ENCODE data around the gene YWHAG. TPM values are rescaled to one million over a fixed set of nuclear protein-coding genes. Genes with fewer than 3 reads are reported as not detected.

YWHAG gene
- total RNA-seq, 1 donor from 2014 or later, result 151 TPM

DNA sequence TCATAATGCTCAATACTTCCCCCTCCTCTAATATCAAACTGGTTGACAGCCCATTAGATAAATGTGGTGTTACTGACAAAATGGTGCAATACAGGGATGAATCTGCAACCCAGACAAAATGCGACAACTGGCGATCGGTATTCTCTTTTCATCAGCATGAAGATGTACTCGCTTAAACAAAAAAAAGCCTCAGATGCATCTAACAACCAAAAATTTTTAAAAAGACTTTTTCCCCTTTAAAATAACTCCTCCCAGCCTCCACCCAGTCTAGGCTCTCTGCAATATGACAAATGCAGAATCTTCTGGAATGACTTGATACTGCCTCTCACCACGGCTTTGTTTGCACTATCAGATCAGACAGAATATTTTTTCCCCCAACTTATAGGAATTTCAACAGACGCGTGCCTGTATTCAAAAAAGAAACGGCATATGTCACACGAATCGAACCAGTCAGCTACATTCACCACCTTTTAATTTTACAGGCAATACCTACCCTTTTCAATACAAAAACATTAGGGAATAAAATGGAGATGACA, 1.2 kb downstream of the YWHAG start:
- Mint-ChIP-seq H3K36me3 (ENCODE audit: unreplicated experiment) (peaks cover 25% of the 10 kb centered on the region), H3K4me3 (ENCODE audit: unreplicated experiment) (peak overlapping the region; percentile 88), H3K4me1 (ENCODE audit: unreplicated experiment) (peaks cover 48% of the 10 kb centered on the region), H3K27me3 (ENCODE audit: unreplicated experiment) (no peaks in the 10 kb centered on the region), H3K9me3 (ENCODE audit: unreplicated experiment) (peaks cover 4% of the 10 kb centered on the region), H3K27ac (ENCODE audit: unreplicated experiment) (peak overlapping the region; percentile 90)
- TF ChIP-seq, protein P1, sequence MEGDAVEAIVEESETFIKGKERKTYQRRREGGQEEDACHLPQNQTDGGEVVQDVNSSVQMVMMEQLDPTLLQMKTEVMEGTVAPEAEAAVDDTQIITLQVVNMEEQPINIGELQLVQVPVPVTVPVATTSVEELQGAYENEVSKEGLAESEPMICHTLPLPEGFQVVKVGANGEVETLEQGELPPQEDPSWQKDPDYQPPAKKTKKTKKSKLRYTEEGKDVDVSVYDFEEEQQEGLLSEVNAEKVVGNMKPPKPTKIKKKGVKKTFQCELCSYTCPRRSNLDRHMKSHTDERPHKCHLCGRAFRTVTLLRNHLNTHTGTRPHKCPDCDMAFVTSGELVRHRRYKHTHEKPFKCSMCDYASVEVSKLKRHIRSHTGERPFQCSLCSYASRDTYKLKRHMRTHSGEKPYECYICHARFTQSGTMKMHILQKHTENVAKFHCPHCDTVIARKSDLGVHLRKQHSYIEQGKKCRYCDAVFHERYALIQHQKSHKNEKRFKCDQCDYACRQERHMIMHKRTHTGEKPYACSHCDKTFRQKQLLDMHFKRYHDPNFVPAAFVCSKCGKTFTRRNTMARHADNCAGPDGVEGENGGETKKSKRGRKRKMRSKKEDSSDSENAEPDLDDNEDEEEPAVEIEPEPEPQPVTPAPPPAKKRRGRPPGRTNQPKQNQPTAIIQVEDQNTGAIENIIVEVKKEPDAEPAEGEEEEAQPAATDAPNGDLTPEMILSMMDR (IDR thresholded peaks at IDR 0.05), result no peak
- no peak for DNase-seq (ENCODE audit: extremely low spot score, unreplicated experiment)

DNA sequence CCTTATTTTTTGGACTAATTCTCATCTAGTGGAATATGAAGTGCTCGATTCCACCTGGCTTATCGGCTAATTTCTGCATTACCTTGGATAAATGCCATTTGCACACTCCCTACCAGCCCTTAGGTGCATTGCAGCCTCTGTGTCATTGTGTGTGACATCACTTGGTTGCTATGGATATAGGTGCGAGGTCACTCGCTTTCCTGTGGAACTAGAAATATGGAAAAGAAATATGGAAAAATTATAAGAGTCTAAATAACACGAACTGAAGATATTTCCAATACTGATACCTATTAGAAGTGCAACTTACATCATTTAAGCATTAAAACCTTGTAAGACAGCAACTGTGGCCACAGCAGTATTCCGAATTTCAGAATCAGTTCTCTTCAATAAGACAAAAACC, 2.0 kb downstream of the YWHAG start:
- no peak for DNase-seq (ENCODE audit: extremely low spot score, unreplicated experiment)
- H3K36me3 Mint-ChIP-seq (ENCODE audit: unreplicated experiment), result peaks cover 27% of the 10 kb centered on the region
- TF ChIP-seq, protein P1 (IDR thresholded peaks at IDR 0.05), result no peak
- H3K4me1 Mint-ChIP-seq (ENCODE audit: unreplicated experiment), result peaks cover 55% of the 10 kb centered on the region
- peak overlapping the region; percentile 88 for H3K4me3 Mint-ChIP-seq (ENCODE audit: unreplicated experiment)
- H3K9me3 Mint-ChIP-seq (ENCODE audit: unreplicated experiment), result peaks cover 4% of the 10 kb centered on the region
- no peaks in the 10 kb centered on the region for H3K27me3 Mint-ChIP-seq (ENCODE audit: unreplicated experiment)
- peak overlapping the region; percentile 90 for H3K27ac Mint-ChIP-seq (ENCODE audit: unreplicated experiment)

DNA sequence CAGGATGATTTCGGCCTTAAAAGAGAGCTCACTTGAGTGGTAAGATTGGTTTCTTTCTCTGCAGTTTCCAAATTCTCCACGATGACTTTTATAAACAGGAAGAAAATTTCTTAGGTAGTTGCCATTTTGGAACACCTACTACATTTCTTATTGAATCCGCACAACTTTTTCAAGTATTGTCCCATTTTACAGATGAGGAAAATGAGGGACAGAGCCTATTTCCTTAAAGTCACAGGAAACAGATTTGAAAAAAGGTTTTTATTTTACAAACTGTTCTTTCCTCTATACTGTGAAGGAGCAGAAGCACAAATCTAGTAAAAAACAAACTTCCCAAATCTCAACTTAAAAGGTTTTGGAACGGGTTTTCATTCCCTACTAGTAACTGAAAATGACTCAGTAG, 2.7 kb downstream of the YWHAG start:
- DNase-seq (ENCODE audit: extremely low spot score, unreplicated experiment), result no peak
- H3K4me3 Mint-ChIP-seq (ENCODE audit: unreplicated experiment), result peak overlapping the region; percentile 12
- peaks cover 59% of the 10 kb centered on the region for H3K4me1 Mint-ChIP-seq (ENCODE audit: unreplicated experiment)
- H3K27ac Mint-ChIP-seq (ENCODE audit: unreplicated experiment), result no peak overlapping the region
- H3K27me3 Mint-ChIP-seq (ENCODE audit: unreplicated experiment), result no peaks in the 10 kb centered on the region
- H3K36me3 Mint-ChIP-seq (ENCODE audit: unreplicated experiment), result peaks cover 33% of the 10 kb centered on the region
- TF ChIP-seq, protein P1 (IDR thresholded peaks at IDR 0.05), result no peak
- peaks cover 4% of the 10 kb centered on the region for H3K9me3 Mint-ChIP-seq (ENCODE audit: unreplicated experiment)

GRCh38 chr7:76354981-76355730, 3.6 kb downstream of the YWHAG start:
- Mint-ChIP-seq H3K27ac (ENCODE audit: unreplicated experiment) (no peak overlapping the region), H3K9me3 (ENCODE audit: unreplicated experiment) (peaks cover 4% of the 10 kb centered on the region), H3K27me3 (ENCODE audit: unreplicated experiment) (no peaks in the 10 kb centered on the region), H3K4me1 (ENCODE audit: unreplicated experiment) (peaks cover 58% of the 10 kb centered on the region), H3K36me3 (ENCODE audit: unreplicated experiment) (peaks cover 37% of the 10 kb centered on the region), H3K4me3 (ENCODE audit: unreplicated experiment) (no peak overlapping the region)
- TF ChIP-seq, protein P1 (IDR thresholded peaks at IDR 0.05), result no peak
- DNase-seq (ENCODE audit: extremely low spot score, unreplicated experiment), result no peak

- DNase-seq (ENCODE audit: extremely low spot score, unreplicated experiment), result no peak
- TF ChIP-seq, protein P1 (IDR thresholded peaks at IDR 0.05), result no peak
- peaks cover 43% of the 10 kb centered on the region for H3K36me3 Mint-ChIP-seq (ENCODE audit: unreplicated experiment)
- peaks cover 4% of the 10 kb centered on the region for H3K9me3 Mint-ChIP-seq (ENCODE audit: unreplicated experiment)
- H3K27ac Mint-ChIP-seq (ENCODE audit: unreplicated experiment), result peak overlapping the region; percentile 62
- no peak overlapping the region for H3K4me3 Mint-ChIP-seq (ENCODE audit: unreplicated experiment)
- H3K4me1 Mint-ChIP-seq (ENCODE audit: unreplicated experiment), result peaks cover 53% of the 10 kb centered on the region
- H3K27me3 Mint-ChIP-seq (ENCODE audit: unreplicated experiment), result no peaks in the 10 kb centered on the region
Measured at GRCh38 chr7:76354516-76354915, 4.3 kb downstream of the YWHAG start.

Measured in osteocyte (in vitro differentiated cells).